ENCODE results near the gene NMNAT1. TPM values are rescaled to one million over a fixed set of nuclear protein-coding genes. Genes with fewer than 3 reads are reported as not detected.

The NMNAT1 gene
- polyA plus RNA-seq, 2 of the 4 experiments (the other 2 are of a cell fraction): 3.2 to 4.9 TPM

GRCh38 chr1:9907441-9907840 is 35.8 kb upstream of the NMNAT1 start:
- Histone ChIP-seq H3K4me1 (peaks cover 13% of the 10 kb centered on the region; the same call in 2 of the 3 replicates), H3K27ac (no peak overlapping the region), H3K9me3 (no peaks in the 10 kb centered on the region), H3K4me2 (no peak overlapping the region), H3K4me3 (no peak overlapping the region)
- ATAC-seq (no peak), FAIRE-seq (no peak), DNase-seq (ENCODE audit: low read depth in 1 of 2, low spot score in 1 of 2) (no peak)
- 90% methylated on average over 5 of the region's 5 CpGs for WGBS (ENCODE audit: missing lambda C conversion rate)
- TF ChIP-seq TP53 (CRISPR knock-in tag; IDR thresholded peaks at IDR 0.05) (no peak), NR3C1 (IDR thresholded peaks at IDR 0.05) (no peak), SMC3 (IDR thresholded peaks at IDR 0.05) (no peak), KDM5A (IDR thresholded peaks at IDR 0.05) (no peak), HEYL (CRISPR knock-in tag; IDR thresholded peaks at IDR 0.05) (no peak), CHD4 (IDR thresholded peaks at IDR 0.05; ENCODE audit: borderline replicate concordance) (no peak), BHLHE40 (IDR thresholded peaks at IDR 0.05; ENCODE audit: low read depth, low read length) (no peak), TFCP2L1 (CRISPR knock-in tag; IDR thresholded peaks at IDR 0.05) (no peak), HDAC2 (IDR thresholded peaks at IDR 0.05) (no peak), POLR2A (IDR thresholded peaks at IDR 0.05; ENCODE audit: low read length) (no peak)
- POLR2A ChIA-PET: interaction anchor here (0.5 kb wide), 1 partner anchor 28 kb away, joined by 4 read pairs; no protein-coding TSS in a partner anchor
- CTCF ChIA-PET: interaction anchor here (0.7 to 1.0 kb wide), 3 partner anchors 33 to 38 kb away, joined by 3 to 5 read pairs (median 3); no protein-coding TSS in a partner anchor

- CTCF ChIA-PET: interaction anchor here (0.7 kb wide), 1 partner anchor 192 kb away, joined by 3 read pairs; no protein-coding TSS in a partner anchor
- Histone ChIP-seq H3K9me3 (no peaks in the 10 kb centered on the region), H3K4me3 (no peak overlapping the region), H3K4me2 (peak overlapping the region; percentile 96), H3K4me1 (peaks cover 13% of the 10 kb centered on the region; the same call in 2 of the 3 replicates), H3K27ac (peak overlapping the region in 1 of 2 experiments; percentile 89; a peak in 2 of 6 replicates)
- TF ChIP-seq MAZ (IDR thresholded peaks at IDR 0.05; ENCODE audit: borderline replicate concordance, low read depth, low read length): no peak
- TF ChIP-seq EHF (CRISPR knock-in tag; IDR thresholded peaks at IDR 0.05): no peak
- TF ChIP-seq JUN (IDR thresholded peaks at IDR 0.05): no peak
- TF ChIP-seq, protein P1, sequence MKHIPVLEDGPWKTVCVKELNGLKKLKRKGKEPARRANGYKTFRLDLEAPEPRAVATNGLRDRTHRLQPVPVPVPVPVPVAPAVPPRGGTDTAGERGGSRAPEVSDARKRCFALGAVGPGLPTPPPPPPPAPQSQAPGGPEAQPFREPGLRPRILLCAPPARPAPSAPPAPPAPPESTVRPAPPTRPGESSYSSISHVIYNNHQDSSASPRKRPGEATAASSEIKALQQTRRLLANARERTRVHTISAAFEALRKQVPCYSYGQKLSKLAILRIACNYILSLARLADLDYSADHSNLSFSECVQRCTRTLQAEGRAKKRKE (CRISPR knock-in tag; IDR thresholded peaks at IDR 0.05; ENCODE audit: low read depth): no peak
- no peak for TF ChIP-seq HDAC2 (IDR thresholded peaks at IDR 0.05)
- TF ChIP-seq ZSCAN20 (CRISPR knock-in tag; IDR thresholded peaks at IDR 0.05): no peak
- POLR2A ChIA-PET: interaction anchor here (0.7 kb wide), 1 partner anchor 11 kb away, joined by 8 read pairs; no protein-coding TSS in a partner anchor
- DNase-seq (ENCODE audit: low read depth in 1 of 2, low spot score in 1 of 2) (no peak), FAIRE-seq (no peak), ATAC-seq (no peak)
- 47% methylated on average over 3 of the region's 4 CpGs for WGBS (ENCODE audit: missing lambda C conversion rate)
These were observed 34.4 kb upstream of the NMNAT1 start for GRCh38 chr1:9908871-9909233.

DNA sequence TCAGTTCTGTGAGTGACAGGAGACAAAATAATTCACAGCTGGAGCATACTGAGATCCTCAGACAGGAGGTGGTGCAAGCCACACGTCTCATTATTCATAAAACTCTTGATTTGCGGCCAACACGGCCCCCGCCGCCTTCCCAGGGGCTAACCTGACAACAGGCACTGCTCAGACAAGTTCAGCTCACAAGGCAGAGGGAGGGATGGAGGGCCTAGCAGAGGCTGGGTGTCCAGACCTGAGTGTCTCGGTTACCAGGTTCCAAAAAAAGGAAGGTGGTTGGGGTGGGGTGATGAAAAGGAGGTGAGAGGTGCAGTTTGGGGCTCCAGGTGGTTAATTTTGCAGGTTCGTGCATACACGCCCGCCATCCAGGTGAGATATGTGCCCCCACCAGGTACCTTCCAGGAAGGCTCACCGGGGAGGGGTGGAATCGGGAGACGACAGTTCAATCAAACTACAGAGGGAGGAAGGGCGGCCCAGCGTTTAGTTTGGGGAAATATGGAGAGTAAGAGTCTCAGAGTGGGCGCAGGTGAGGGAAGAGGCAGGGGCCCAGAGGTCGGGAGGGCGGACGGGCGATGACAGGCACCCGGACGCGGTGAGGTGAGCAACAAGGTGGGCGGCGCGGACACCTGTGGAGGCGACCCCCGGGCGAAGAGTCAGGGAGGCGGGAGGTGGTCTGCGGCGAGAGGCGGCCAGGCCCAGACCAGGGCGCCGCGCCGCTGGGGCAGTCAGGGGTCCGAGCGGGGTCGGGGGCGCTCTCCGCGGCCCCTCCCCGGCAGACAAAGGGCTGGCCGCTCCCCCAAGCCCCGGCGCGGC is 33.8 kb upstream of the NMNAT1 start:
- Histone ChIP-seq H3K4me1 (peaks cover 13% of the 10 kb centered on the region; the same call in 2 of the 3 replicates), H3K4me2 (peak overlapping the region; percentile 96), H3K27ac (peak overlapping the region; percentile 81 to 89), H3K9me3 (no peaks in the 10 kb centered on the region), H3K4me3 (peak overlapping the region; percentile 92)
- FAIRE-seq (no peak), DNase-seq (ENCODE audit: low read depth in 1 of 2, low spot score in 1 of 2) (no peak), ATAC-seq (peak in 1 of 2 experiments; percentile 12; a peak in 2 of 6 replicates)
- TF ChIP-seq HES2 (IDR thresholded peaks at IDR 0.05): no peak
- TF ChIP-seq RCOR1 (IDR thresholded peaks at IDR 0.05; ENCODE audit: low read depth, low read length): no peak
- TF ChIP-seq NFE2L2 (conservative IDR thresholded peaks at IDR 0.05; ENCODE audit: low read length): no peak
- TF ChIP-seq, protein P2, sequence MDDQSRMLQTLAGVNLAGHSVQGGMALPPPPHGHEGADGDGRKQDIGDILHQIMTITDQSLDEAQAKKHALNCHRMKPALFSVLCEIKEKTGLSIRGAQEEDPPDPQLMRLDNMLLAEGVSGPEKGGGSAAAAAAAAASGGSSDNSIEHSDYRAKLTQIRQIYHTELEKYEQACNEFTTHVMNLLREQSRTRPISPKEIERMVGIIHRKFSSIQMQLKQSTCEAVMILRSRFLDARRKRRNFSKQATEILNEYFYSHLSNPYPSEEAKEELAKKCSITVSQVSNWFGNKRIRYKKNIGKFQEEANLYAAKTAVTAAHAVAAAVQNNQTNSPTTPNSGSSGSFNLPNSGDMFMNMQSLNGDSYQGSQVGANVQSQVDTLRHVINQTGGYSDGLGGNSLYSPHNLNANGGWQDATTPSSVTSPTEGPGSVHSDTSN (IDR thresholded peaks at IDR 0.05): no peak
- no peak for TF ChIP-seq MAFK (IDR thresholded peaks at IDR 0.05; ENCODE audit: partially characterized antibody)
- TF ChIP-seq, protein P3, sequence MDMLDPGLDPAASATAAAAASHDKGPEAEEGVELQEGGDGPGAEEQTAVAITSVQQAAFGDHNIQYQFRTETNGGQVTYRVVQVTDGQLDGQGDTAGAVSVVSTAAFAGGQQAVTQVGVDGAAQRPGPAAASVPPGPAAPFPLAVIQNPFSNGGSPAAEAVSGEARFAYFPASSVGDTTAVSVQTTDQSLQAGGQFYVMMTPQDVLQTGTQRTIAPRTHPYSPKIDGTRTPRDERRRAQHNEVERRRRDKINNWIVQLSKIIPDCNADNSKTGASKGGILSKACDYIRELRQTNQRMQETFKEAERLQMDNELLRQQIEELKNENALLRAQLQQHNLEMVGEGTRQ (IDR thresholded peaks at IDR 0.05): no peak
- no peak for TF ChIP-seq E2F6 (IDR thresholded peaks at IDR 0.05; ENCODE audit: borderline replicate concordance, low read depth)
- no peak for TF ChIP-seq CHD4 (IDR thresholded peaks at IDR 0.05; ENCODE audit: borderline replicate concordance)
- TF ChIP-seq HOXB5 (CRISPR knock-in tag; IDR thresholded peaks at IDR 0.05): no peak
- TF ChIP-seq POLR2A (IDR thresholded peaks at IDR 0.05; ENCODE audit: low read length): no peak
- no peak for TF ChIP-seq JUNB (IDR thresholded peaks at IDR 0.05)
- TF ChIP-seq RARB (CRISPR knock-in tag; IDR thresholded peaks at IDR 0.05): no peak
- no peak for TF ChIP-seq KDM5A (IDR thresholded peaks at IDR 0.05)
- TF ChIP-seq HEYL (CRISPR knock-in tag; IDR thresholded peaks at IDR 0.05): no peak
- TF ChIP-seq TP53 (CRISPR knock-in tag; IDR thresholded peaks at IDR 0.05): no peak
- no peak for TF ChIP-seq ZNF302 (CRISPR knock-in tag; IDR thresholded peaks at IDR 0.05)
- no peak for TF ChIP-seq ELK1 (IDR thresholded peaks at IDR 0.05; ENCODE audit: low read depth, low read length)
- TF ChIP-seq CEBPB (IDR thresholded peaks at IDR 0.05): no peak
- TF ChIP-seq HOXA7 (CRISPR knock-in tag; IDR thresholded peaks at IDR 0.05): no peak
- no peak for TF ChIP-seq GATA3 (IDR thresholded peaks at IDR 0.05; ENCODE audit: borderline replicate concordance)
- CTCF ChIA-PET: no interaction called here
- POLR2A ChIA-PET: no interaction called here
- 8% methylated on average over 26 of the region's 47 CpGs for WGBS (ENCODE audit: missing lambda C conversion rate)

Measured in A549 (cell line).